Activated B cell treated with CpG ODN at 0.5 μM for 24 hours (primary cell): ENCODE results near the gene PCDH9. TPM values are rescaled to one million over a fixed set of nuclear protein-coding genes. Genes with fewer than 3 reads are reported as not detected.

Experiments used
- ATAC-seq: fragments of 200-7000 bp; cut with Tn5 transposase; one replicate; pipeline ENCODE4 v1.10.0; 2021; ENCODE audit warnings: low read depth, mild to moderate bottlenecking, moderate library complexity
- CTCF ChIA-PET: fragments of 350-600 bp; sonication (Branson Sonifier 250); formaldehyde crosslinking; loops from one replicate; lab custom pipeline; 2021; ENCODE audit warnings: antibody characterized with exemption; lab: Charles Lee
- POLR2A ChIA-PET: fragments of 350-600 bp; sonication (Branson Sonifier 250); formaldehyde crosslinking; loops from one replicate; lab custom pipeline; 2021; ENCODE audit warnings: antibody characterized with exemption; lab: Charles Lee
- DNase-seq: peaks from one replicate; pipeline ENCODE4 v3.0.0; 2022
- H3K27ac Mint-ChIP-seq: one replicate; pipeline ENCODE4 v1.8.0; 2020; ENCODE audit warnings: mixed read lengths
- H3K27me3 Mint-ChIP-seq: one replicate; pipeline ENCODE4 v1.8.0; 2021; ENCODE audit warnings: mixed read lengths
- H3K36me3 Mint-ChIP-seq: one replicate; pipeline ENCODE4 v1.8.0; 2021; ENCODE audit warnings: low read depth, mixed read lengths
- H3K4me1 Mint-ChIP-seq: one replicate; pipeline ENCODE4 v1.8.0; 2021; ENCODE audit warnings: mixed read lengths
- H3K4me3 Mint-ChIP-seq: one replicate; pipeline ENCODE4 v1.8.0; 2020; ENCODE audit warnings: mild to moderate bottlenecking, mixed read lengths
- H3K9me3 Mint-ChIP-seq: one replicate; pipeline ENCODE4 v1.8.0; 2020; ENCODE audit warnings: mixed read lengths
- intact Hi-C: fragments of 100-400 bp; cut with micrococcal nuclease; formaldehyde crosslinking; loops from one replicate; pipeline ENCODE4 v1.15.1; 2024
- total RNA-seq: library from RNA; stranded (reverse); gene quantifications from 2 replicates; pipeline ENCODE4 v1.2.3, GENCODE V29; 2022
- TF ChIP-seq, protein P1 (sequence below): fragments of 200-600 bp; IDR thresholded peaks from one replicate; pipeline ENCODE4 v1.8.0; 2022; ENCODE audit warnings: antibody characterized with exemption, mild to moderate bottlenecking

PCDH9 gene
- total RNA-seq, 1 donor from 2014 or later = 6.4 TPM

DNA sequence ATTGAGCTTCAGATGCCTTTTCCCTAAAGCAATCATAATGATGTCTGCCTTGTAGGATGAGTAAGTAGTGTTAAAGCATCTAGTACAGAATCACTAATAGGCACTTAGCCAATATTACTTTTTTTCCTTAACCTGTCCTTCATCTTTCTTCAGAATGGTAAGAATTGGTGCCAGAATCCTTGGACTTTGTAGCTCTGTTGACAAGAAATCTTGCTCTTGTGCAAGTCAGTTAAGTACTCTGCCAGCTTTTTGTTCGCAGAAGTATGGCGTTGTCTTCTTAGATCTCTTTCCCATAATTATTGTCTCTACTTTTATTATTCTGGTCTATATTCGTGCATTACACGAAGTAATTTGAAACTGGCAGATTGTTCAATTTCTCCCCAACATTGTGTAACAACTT lies 554.5 kb downstream of the PCDH9 start:
- Mint-ChIP-seq H3K4me3 (no peak overlapping the region), H3K9me3 (peaks cover 6% of the 10 kb centered on the region), H3K36me3 (peaks cover 4% of the 10 kb centered on the region), H3K4me1 (peaks cover 5% of the 10 kb centered on the region), H3K27me3 (no peaks in the 10 kb centered on the region), H3K27ac (no peak overlapping the region)
- intact Hi-C loops = no loop called here
- TF ChIP-seq, protein P1, sequence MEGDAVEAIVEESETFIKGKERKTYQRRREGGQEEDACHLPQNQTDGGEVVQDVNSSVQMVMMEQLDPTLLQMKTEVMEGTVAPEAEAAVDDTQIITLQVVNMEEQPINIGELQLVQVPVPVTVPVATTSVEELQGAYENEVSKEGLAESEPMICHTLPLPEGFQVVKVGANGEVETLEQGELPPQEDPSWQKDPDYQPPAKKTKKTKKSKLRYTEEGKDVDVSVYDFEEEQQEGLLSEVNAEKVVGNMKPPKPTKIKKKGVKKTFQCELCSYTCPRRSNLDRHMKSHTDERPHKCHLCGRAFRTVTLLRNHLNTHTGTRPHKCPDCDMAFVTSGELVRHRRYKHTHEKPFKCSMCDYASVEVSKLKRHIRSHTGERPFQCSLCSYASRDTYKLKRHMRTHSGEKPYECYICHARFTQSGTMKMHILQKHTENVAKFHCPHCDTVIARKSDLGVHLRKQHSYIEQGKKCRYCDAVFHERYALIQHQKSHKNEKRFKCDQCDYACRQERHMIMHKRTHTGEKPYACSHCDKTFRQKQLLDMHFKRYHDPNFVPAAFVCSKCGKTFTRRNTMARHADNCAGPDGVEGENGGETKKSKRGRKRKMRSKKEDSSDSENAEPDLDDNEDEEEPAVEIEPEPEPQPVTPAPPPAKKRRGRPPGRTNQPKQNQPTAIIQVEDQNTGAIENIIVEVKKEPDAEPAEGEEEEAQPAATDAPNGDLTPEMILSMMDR = no peak
- no peak for DNase-seq
- ChIA-PET POLR2A (no interaction called here), CTCF (no interaction called here)
- ATAC-seq = no peak

DNA sequence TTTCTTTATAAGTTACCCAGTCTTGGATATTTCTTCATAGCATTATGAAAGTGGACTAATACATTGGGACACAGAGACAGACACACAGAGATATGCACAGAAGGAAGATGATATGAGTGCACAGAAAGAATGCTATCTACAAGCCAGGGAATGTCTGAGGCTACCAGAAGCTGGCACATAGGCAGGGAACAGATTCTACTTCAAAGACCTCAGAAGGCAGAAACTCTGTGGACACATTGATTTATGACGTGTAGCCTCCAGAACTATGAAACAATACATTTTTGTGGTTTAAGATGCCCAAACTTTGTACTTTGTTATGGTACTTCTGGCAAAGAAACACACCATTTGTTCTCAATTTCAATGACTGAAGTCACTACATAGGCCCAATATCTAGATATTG lies 556.7 kb downstream of the PCDH9 start:
- ATAC-seq (no peak), DNase-seq (no peak)
- Mint-ChIP-seq H3K36me3 (peaks cover 4% of the 10 kb centered on the region), H3K4me3 (no peak overlapping the region), H3K4me1 (peaks cover 5% of the 10 kb centered on the region), H3K9me3 (peaks cover 6% of the 10 kb centered on the region), H3K27ac (no peak overlapping the region), H3K27me3 (no peaks in the 10 kb centered on the region)
- ChIA-PET CTCF (no interaction called here), POLR2A (no interaction called here)
- TF ChIP-seq, protein P1 = no peak
- intact Hi-C loops = no loop called here

DNA sequence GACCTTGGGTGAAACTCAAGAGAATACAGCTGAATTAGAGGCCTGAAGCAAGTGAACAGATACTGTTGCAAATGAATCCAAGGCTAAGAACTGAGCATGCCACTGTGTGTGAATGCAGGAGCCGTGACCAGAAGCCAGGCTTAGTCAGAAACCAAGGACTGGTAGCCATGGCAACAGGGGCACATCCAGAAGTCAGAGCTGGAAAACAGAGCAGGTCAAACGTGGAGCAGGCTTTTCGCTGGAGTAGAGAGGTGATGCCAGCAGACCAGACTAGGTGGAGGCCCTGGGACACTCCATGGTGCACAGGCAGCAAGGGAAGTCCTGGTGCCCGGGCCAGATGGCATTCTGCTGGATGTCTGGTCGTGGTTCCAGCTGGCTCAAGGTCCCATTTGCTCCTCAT lies 564.1 kb downstream of the PCDH9 start:
- no peak overlapping the region for H3K4me3 Mint-ChIP-seq

DNA sequence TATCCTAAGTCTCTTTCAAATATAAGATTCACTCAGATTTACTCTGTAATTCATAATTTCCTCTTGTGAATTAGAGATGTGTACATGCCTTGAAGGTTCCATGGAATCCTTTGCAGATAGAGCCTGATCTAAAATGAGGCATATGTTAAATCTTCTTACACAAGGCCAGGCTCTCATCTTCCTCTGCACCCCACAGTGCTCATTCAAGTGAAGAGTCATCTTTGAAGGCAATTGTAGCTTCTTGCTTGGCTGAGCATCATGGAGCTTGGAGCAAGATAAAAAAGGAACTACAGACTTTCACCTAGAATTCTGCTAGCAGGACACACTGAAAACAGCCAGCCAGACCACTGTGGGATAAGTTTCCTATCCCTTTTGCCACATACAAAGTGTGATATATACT lies 566.4 kb downstream of the PCDH9 start:
- ChIA-PET CTCF (no interaction called here), POLR2A (no interaction called here)
- no peak overlapping the region for H3K4me3 Mint-ChIP-seq
- no peak for DNase-seq
- H3K27me3 Mint-ChIP-seq = no peaks in the 10 kb centered on the region
- no peak for ATAC-seq
- H3K27ac Mint-ChIP-seq = no peak overlapping the region
- TF ChIP-seq, protein P1 = no peak
- intact Hi-C loops = no loop called here
- no peaks in the 10 kb centered on the region for H3K9me3 Mint-ChIP-seq
- peaks cover 40% of the 10 kb centered on the region for H3K4me1 Mint-ChIP-seq
- no peaks in the 10 kb centered on the region for H3K36me3 Mint-ChIP-seq

More for the DNA sequence above, 564.1 kb downstream of the PCDH9 start:
- intact Hi-C loops = no loop called here
- TF ChIP-seq, protein P1 = no peak
- Mint-ChIP-seq H3K9me3 (peaks cover 1% of the 10 kb centered on the region), H3K27me3 (no peaks in the 10 kb centered on the region), H3K36me3 (peaks cover under 1% of the 10 kb centered on the region), H3K4me1 (peaks cover 25% of the 10 kb centered on the region), H3K27ac (no peak overlapping the region)
- no peak for ATAC-seq
- ChIA-PET POLR2A (no interaction called here), CTCF (no interaction called here)
- DNase-seq = no peak

DNA sequence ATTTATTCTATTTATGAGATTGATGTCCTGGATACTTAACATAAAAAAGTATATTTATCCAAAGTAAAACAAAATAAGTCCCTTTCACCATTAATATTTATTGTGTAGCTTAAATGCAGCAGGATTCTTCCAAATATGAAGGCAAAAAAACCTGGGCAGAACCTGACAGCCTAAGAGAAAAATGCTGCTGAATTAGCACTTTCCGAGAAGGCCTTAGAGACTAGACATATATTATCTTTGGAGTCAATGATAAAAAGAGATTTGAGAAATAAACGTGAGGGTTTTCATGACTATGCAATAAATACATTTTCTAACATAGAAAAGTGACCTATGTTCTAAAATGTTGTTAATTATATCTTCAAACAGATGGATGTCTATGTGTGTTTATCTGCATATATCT lies 566.9 kb downstream of the PCDH9 start:
- peaks cover 42% of the 10 kb centered on the region for H3K4me1 Mint-ChIP-seq
- TF ChIP-seq, protein P1 = no peak
- intact Hi-C loops = no loop called here
- H3K9me3 Mint-ChIP-seq = no peaks in the 10 kb centered on the region
- no peaks in the 10 kb centered on the region for H3K27me3 Mint-ChIP-seq
- no peak for ATAC-seq
- POLR2A ChIA-PET = no interaction called here
- DNase-seq = no peak
- CTCF ChIA-PET = no interaction called here
- no peak overlapping the region for H3K27ac Mint-ChIP-seq
- no peaks in the 10 kb centered on the region for H3K36me3 Mint-ChIP-seq
- no peak overlapping the region for H3K4me3 Mint-ChIP-seq
